Astrocyte of the spinal cord (primary cell): ENCODE measurements around the gene KRT71.

Experiments
- DNase-seq: peaks from one replicate; pipeline ENCODE4 v3.0.0; 2011; ENCODE audit warnings: low read depth, low spot score
- H3K4me3 ChIP-seq: 2 replicates; pipeline ENCODE4 v1.5.1; 2011; ENCODE audit warnings: low read depth, mild to moderate bottlenecking, low read length, moderate library complexity
- in situ Hi-C: cut with HindIII; loops from 2 replicates; pipeline ENCODE4 v1.10.0; 2017; ENCODE audit warnings: low sequenced_read_pairs
- TF ChIP-seq, protein P1 (sequence below): IDR thresholded peaks from 2 replicates; pipeline ENCODE4 v1.5.1; 2012; ENCODE audit warnings: low read depth, mild to moderate bottlenecking, low read length, inconsistent platforms

KRT71 gene

DNA sequence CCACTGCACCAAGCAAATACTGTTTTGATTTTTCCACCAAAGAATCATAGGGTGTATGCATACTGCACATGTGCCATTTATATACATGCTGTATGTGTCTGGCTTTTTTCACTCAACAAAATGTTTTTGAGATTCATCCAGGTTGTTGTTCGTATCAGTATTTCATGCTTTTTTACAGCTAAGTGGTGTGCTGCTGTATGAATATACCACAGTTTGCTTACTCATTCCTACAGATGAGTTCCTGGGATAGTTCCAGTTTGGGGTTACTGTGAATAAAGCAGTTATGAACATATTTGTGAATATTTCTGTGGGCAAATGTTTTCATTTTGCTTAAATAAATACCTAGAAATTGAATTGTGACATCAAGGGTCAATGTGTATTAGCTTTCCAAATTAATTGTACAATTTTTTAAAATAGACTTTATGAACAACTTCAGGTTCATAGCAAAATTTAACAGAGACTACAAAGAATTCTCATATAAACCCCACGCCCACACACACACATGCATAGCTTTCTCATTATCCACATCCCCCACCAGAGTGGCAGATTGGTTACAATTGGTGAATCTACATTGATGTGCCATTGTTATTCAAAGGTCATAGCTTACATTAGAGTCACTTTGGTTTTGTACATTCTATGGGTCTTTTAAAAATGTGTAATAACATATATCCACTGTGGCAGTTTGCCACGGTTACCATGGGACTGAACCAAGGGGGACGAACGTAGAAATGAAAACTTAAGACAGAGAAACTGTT is 53.0 kb downstream of the KRT71 start:
- peak; percentile 45 for DNase-seq
- no peak overlapping the region for H3K4me3 ChIP-seq
- TF ChIP-seq, protein P1, sequence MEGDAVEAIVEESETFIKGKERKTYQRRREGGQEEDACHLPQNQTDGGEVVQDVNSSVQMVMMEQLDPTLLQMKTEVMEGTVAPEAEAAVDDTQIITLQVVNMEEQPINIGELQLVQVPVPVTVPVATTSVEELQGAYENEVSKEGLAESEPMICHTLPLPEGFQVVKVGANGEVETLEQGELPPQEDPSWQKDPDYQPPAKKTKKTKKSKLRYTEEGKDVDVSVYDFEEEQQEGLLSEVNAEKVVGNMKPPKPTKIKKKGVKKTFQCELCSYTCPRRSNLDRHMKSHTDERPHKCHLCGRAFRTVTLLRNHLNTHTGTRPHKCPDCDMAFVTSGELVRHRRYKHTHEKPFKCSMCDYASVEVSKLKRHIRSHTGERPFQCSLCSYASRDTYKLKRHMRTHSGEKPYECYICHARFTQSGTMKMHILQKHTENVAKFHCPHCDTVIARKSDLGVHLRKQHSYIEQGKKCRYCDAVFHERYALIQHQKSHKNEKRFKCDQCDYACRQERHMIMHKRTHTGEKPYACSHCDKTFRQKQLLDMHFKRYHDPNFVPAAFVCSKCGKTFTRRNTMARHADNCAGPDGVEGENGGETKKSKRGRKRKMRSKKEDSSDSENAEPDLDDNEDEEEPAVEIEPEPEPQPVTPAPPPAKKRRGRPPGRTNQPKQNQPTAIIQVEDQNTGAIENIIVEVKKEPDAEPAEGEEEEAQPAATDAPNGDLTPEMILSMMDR = no peak
- in situ Hi-C loops = no loop called here

DNA sequence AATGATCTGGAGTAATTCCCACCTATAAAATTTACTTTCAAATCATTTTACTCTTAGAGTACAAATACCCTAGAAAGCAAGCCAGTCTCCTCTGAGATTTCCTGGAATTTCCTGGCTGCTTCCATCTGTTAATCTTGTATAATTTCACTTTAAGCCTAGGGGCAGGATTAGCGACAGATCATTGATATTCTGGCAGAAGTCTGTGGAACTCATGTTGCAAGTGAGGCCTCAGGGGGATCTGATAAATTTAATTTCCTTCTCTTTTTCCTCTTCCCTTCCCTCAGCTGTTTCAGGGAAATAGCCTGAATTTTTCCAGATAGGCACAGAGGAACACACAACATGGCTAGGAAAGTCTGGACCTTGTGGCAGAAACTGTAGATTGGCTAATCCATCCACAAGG is 54.0 kb downstream of the KRT71 start:
- no peak for DNase-seq
- in situ Hi-C loops = no loop called here
- TF ChIP-seq, protein P1 = no peak
- H3K4me3 ChIP-seq = no peak overlapping the region

- in situ Hi-C loops = no loop called here
Observed at GRCh38 chr12:52497975-52498374, 55.0 kb downstream of the KRT71 start.

DNA sequence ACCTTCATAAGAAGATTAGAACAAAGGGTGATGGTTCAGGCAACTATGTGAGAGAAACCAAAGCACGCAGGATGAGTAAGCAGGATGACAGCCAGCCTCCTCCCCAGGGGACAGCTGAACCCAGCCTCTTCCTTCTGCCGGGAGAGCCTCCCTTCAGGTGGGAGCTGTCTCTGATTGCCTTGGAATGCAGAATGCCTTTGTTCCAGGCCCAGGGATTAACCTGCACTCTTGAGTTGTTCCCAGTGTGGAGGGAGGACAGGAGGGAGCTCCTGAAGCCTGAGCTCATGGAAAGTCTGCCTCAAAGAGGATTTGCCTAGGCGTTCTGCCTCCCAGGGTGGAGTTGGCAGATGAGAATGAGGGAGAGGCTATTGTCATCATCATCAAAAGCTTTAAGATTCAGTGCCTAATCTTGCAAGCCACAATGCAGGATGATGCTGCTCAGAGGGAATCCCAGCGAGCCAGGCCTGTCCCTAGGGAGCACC is 56.3 kb downstream of the KRT71 start:
- TF ChIP-seq, protein P1 = no peak
- peak; percentile 67 for DNase-seq
- no peak overlapping the region for H3K4me3 ChIP-seq
- in situ Hi-C loops = no loop called here

More at GRCh38 chr12:52497975-52498374, 55.0 kb downstream of the KRT71 start:
- DNase-seq = no peak
- TF ChIP-seq, protein P1 = no peak
- H3K4me3 ChIP-seq = no peak overlapping the region

GRCh38 chr12:52496054-52496453 is 56.9 kb downstream of the KRT71 start:
- TF ChIP-seq, protein P1 = no peak
- H3K4me3 ChIP-seq = no peak overlapping the region
- no peak for DNase-seq
- in situ Hi-C loops = no loop called here

DNA sequence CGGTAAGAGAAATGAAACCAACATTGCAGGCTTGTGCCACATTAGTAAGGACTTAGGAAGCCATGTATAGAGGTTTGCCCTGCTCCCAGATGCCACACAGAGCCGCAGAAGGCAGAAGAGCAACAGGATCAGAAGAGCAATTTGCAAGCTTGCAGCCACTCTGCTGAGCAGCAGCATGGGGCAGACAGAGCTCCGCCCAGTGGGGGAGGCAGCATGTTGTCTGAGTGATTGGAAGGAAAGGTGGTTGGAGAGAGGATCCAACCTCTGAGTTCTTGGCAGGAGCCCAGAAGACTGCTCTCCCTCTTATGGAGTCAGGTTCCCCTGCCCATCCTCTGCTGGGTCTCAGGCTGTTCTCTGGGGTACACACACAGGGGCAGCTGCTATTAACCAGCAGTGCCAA is 57.6 kb downstream of the KRT71 start:
- TF ChIP-seq, protein P1 = no peak
- in situ Hi-C loops = no loop called here
- peak; percentile 24 for DNase-seq
- H3K4me3 ChIP-seq = no peak overlapping the region
